Inferior parietal cortex (tissue), 1 donor: ENCODE results near the gene MFAP3.
A peak's percentile ranks its signal among the peaks of the same experiment; 100 is the strongest.
"Not testable (repeated sequence)": the region's sequence is repeated elsewhere in the genome, so short reads cannot be mapped to it uniquely, and the experiment has no call there.

ENCODE experiments used
- DNase-seq: peaks from one replicate; pipeline ENCODE4 v3.0.0-alpha.2; 2016; ENCODE audit errors: extremely low spot score

Gene MFAP3

GRCh38 chr5:154053468-154053867 lies 14.7 kb downstream of the MFAP3 start:
- DNase-seq, result no peak

- no peak for DNase-seq
Observed at GRCh38 chr5:154055201-154055600, 16.4 kb downstream of the MFAP3 start.

GRCh38 chr5:154058055-154059038 lies 19.6 kb downstream of the MFAP3 start:
- DNase-seq, result peak; percentile 22

- no peak for DNase-seq
Observed at GRCh38 chr5:154059039-154059430, 20.3 kb downstream of the MFAP3 start.

GRCh38 chr5:154059583-154059982 lies 20.8 kb downstream of the MFAP3 start:
- DNase-seq, result no peak

- DNase-seq, result no peak
Observed at GRCh38 chr5:154060606-154061005, 21.8 kb downstream of the MFAP3 start.

- DNase-seq, result no peak
Observed at GRCh38 chr5:154063372-154063771, 24.6 kb downstream of the MFAP3 start.

GRCh38 chr5:154065971-154066370 lies 27.2 kb downstream of the MFAP3 start:
- DNase-seq, result no peak

- DNase-seq, result not testable (repeated sequence)
Observed at GRCh38 chr5:154069854-154070253, 31.1 kb downstream of the MFAP3 start.

GRCh38 chr5:154071799-154072413 lies 33.1 kb downstream of the MFAP3 start:
- DNase-seq, result no peak

- DNase-seq, result peak; percentile 93
Observed at GRCh38 chr5:154072414-154073171, 33.8 kb downstream of the MFAP3 start.

- no peak for DNase-seq
Observed at GRCh38 chr5:154076240-154076922, 37.6 kb downstream of the MFAP3 start.

GRCh38 chr5:154077696-154078095 lies 38.9 kb downstream of the MFAP3 start:
- DNase-seq, result no peak

GRCh38 chr5:154078272-154078671 lies 39.5 kb downstream of the MFAP3 start:
- DNase-seq, result no peak

GRCh38 chr5:154081246-154081645 lies 42.5 kb downstream of the MFAP3 start:
- no peak for DNase-seq

GRCh38 chr5:154084062-154084639 lies 45.4 kb downstream of the MFAP3 start:
- DNase-seq, result no peak

GRCh38 chr5:154086146-154086545 lies 47.4 kb downstream of the MFAP3 start:
- no peak for DNase-seq

GRCh38 chr5:154086641-154087040 lies 47.9 kb downstream of the MFAP3 start:
- DNase-seq, result no peak

GRCh38 chr5:154087260-154087659 lies 48.5 kb downstream of the MFAP3 start:
- peak; percentile 34 for DNase-seq

- DNase-seq, result no peak
Observed at GRCh38 chr5:154088801-154089200, 50.0 kb downstream of the MFAP3 start.

- DNase-seq, result no peak
Observed at GRCh38 chr5:154090656-154091055, 51.9 kb downstream of the MFAP3 start.
